NCI-H2171 treated with DMSO at 0.1 percent for 48 hours (cell line): Measurements from ENCODE around the gene NUCB1.
"Not testable (repeated sequence)": the region's sequence is repeated elsewhere in the genome, so short reads cannot be mapped to it uniquely, and the experiment has no call there.

Experiments used
- DNase-seq: peaks from one replicate; lab custom pipeline; 2025; lab: John Stamatoyannopoulos, UW

Gene NUCB1

DNA sequence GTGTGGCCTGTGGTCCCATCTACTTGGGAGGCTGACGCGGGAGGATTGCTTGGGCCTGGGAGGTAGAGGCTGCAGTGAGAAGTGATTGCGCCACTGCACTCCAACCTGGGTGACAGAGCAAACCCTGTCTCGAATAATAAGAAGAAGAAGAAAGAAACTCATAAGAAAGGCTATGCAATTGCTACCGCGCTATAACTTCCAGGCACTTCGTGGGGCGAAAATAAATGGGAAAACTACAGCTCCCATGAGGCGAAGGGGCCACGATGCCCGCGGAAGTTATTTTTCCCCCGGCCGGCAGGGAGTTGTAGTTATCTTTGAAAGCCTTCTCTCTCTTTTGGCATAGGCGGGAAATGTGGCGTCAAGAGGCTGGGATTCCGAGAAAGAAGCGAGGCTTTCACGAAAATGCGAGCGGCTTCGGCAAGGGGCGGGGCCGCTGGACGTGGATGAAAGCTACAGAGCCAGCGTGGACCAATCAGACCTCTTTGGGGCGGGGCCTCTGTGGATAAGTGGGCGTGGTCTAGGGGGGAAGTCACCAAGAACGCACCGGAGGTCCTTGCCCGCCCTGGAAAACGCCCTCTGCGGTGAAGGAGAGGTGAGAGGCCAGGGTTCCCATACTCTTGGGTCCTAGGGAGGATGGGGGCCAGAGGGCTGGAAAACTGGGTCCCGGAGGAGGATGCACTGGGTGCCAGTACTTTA, at the start of gene NUCB1:
NUCB1 (plus strand) TSS at position 532 of the 696 bp plus-strand sequence. CDS start 485 bp downstream, outside the sequence.
- peak; percentile 96 for DNase-seq

DNA sequence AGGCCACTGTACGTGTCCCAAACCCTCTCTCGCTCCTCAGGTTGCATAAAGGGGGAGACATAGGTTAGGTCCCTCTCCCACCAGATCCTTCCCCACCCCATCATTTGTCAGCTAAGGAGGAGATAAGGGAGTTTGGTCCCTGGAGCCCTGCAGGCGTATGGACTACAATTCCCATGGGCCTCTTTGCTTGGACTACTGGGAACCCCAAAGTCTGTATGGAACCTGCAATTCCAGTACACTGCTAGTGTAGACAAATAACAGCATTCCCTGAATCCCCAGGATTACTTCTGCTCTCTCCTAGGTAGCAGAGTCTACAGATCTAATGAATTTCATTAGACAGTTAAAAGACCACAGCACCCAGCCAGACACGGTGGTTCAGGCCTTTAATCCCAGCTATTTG, 47.8 kb upstream of the NUCB1 start:
- DNase-seq: no peak

DNA sequence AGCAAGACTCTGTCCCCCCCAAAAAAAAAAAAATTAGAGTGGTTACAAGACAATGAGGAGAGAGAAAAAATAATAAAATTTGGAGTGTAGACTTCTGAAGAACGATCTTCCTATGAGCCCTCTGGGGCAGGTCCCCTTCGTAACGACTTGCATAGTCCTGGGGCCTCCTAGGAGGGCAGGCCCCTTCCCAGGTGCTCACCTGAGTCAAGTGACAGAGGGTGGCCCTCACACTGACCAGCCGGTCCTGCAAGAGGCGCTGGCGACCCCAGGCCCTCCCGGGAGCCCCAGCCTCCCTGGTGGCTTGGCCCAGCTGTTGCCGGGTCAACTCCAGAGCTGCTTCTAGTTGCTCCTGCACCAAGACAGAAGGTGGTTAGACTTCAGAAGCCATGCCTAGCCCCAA, 46.6 kb upstream of the NUCB1 start:
- no peak for DNase-seq

DNA sequence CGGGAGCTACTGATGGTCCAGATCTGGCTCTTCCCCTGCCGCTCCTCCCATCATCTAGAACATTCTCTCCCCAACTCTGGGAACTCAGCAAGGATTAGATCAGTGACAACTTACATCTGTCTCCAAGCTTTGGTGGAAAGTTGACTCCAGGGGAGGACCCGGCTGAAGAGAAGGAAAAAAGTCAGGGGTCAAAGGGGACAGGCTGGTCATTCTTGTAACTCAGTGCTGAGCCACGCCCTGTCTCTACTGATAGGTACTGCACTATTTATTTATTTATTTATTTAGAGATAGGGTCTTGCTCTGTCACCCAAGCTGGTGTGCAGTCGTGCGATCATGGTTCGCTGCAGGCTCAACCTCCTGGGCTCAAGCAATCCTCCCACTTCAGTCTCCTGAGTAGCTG, 46.0 kb upstream of the NUCB1 start:
- DNase-seq: no peak

DNA sequence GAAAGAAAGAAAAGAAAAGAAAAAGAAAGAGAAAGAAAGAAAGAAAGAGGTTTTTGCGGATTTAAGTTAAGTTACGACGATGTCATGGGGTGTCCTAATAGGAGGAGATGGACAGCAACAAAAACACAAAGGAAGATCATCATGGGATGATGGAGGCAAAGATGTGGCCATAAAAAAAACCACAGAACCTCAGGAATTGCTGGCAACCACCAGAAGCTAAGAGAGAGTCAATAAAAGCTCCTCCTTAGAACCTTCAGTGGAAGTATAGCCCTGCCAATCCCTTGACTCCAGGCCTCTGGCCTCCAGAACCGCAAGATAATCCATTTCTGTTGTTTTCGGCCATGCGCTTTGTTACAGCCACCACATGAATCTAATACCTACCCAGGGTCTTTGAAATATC, 43.2 kb upstream of the NUCB1 start:
- no peak for DNase-seq

DNA sequence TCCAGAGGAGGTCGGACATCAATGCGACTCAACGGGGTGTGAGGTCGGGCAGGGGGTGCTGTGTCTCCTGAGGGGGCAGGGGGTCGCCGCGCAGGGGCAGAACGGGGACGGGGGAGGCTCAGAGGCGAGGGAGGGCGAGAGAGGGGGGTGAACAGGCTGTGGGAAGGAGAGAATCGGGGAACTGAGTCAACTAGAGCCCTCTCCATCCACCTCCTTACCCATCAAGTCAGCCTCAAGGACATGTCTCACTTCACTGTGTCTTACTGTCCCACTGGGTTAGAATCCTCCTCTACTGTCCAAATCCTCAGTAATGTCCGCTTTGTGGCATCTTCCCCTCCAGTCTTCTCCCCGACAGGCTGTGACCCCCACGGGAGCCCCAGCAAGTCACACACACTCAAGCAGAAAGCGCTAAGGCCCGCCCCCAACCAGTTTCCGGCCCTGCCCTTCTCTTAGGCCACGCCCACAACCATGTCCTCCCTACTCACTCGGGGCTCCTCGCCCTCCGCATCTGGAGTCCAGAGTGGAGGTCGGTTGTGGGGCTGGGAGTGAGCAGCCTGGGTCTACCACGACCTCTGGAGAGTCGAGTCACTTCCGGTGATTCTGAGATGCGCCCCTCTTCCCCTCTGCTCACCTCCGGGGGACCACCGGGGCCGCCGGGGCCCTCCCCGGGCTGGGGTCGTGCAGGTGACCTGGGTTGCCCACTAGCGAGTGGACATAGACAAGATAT, 41.0 kb upstream of the NUCB1 start:
- DNase-seq: no peak

DNA sequence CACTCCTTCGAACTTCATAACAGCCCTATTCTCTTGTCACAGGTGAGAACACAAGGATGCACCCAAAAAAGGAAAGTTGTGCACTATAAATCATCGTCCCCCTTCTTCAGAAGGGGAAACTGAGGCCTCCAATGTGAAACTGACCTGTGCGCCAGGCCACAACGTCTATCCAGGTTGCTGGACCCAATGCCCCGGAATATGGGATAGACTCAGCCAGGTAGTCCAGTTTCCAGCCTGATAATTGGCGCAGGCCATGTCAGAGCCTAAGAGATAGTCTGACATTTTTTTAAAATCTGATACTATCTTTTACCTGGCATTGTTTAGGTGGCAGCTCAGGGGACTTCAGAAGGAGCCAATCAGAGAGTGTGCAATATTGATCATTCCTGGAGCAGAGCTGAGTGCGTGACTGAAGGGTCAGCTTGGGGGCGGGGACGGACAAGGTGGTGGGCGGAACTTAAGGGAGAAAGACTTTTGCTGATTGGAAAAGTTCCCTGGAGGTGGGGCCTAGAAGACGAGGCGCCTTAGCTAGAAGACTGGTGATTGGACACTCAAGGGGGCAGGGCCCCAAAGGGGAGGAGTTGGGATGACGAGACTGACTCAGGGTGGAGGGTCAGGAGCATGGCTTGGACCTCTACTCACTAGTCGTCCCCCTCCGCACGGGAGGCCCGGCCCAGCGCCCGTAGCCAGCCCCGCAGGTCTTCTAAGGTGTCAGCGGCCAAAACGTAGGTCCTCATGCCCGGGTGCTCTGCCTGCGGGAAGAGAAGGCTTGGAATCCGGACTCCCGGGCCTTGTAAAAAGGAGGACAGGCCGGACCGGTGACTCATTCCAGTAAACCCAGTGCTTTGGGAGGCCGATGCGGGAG, 40.2 kb upstream of the NUCB1 start:
- DNase-seq: no peak

DNA sequence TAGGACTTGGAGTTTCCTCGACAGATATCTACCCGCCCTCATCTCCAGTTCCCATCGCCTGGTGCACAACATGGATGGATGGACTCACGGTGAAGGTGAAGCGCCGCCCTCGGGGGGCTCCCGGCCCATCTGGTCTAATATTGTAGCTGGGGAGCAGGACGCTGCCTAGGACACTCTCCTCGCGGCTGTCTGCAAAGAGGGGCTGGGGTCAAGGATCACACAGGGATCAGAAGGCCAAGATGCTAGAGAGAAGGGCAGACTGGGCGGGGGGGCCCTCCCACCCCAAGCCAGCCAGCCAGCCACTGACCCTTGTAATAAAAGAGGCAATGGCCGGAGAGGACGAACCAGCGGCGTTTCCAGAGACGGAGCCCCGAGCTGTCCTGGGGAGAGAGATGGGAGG, 38.8 kb upstream of the NUCB1 start:
- DNase-seq: no peak

DNA sequence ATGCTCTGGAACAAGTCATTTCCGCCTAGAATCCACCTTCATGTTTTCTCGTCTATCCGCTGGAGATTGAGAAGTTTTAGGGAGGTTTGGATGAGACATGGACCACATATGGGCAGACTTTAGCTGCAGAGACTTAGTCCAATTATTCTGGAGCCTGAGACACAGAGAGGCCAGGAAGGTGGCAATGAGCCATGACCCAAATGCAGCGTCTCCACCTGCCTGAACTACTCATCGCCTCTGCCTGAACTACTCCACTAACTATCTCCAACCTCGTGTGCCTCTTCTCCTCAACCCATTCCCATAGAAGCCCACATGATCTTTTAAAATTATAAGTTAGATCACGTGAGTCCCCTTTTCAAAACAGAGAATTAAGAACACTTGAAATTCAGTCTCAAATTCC, 37.3 kb upstream of the NUCB1 start:
- no peak for DNase-seq

DNA sequence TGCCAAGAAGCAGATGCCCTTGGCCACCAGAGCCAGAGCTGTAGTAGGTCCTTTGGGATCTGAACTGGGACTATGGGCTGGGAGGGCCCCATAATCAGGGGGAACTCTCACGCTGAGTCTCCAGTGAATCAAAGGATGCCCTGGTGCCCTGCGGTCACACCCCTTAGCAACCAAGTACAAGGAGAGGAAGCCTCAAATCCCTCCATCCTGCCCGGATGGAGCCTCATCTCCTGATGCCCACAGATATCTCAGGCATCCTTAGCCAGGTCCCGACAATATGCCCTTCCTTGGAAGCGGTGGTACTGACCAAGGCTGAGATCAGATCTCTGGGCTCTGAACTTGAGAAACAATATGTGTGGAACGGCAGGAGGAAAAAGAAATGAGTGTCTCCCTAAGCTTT, 33.4 kb upstream of the NUCB1 start:
- no peak for DNase-seq

DNA sequence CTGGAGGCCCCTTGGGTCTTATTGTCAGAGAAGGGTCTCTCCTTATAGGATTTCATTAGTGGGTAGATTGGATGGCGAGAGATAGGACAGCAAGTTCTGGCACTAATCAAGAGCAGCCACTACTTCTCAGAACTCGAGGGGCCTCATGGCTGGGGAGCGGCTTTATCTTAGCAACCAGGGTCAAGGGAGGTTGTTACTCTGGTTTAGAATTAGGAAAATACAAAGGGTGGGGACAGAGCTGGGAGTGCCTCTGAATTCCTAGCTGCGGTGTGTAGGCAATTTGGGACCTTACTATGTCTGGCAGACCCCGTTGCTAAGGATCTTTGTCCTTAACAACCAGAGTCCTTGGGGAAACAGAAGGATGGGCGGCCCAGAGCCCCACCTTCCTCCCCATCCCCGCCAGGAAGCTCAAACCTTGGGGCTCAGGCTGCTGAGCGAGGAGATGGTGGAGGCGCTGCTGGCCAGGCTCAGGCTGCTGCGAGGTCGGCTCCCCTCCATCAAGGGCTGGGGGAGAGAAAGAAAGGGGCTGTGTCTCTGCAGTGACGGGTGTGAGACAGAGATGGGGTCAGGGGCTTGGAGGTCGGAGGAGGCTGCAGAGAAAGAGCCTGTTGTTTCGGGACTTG, 32.9 kb upstream of the NUCB1 start:
- DNase-seq: no peak

DNA sequence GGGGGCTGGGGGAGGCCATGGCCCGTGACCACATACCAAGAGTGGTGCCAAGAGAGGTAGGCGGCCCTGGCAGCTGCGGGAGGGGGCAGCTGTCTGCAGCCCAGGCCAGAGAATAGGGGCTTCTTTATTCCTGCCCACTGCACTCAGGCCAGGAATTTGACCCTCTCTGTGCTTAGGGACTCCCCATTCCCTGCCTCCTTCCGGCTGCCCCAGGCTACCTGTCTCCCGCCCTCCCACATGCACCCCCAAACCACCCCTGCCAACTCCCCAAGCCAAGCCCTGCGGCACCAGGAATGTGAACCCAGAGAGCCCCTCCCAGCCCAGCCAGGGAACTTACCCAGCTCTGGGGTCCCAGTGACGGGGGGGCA, 32.4 kb upstream of the NUCB1 start:
- DNase-seq: no peak

DNA sequence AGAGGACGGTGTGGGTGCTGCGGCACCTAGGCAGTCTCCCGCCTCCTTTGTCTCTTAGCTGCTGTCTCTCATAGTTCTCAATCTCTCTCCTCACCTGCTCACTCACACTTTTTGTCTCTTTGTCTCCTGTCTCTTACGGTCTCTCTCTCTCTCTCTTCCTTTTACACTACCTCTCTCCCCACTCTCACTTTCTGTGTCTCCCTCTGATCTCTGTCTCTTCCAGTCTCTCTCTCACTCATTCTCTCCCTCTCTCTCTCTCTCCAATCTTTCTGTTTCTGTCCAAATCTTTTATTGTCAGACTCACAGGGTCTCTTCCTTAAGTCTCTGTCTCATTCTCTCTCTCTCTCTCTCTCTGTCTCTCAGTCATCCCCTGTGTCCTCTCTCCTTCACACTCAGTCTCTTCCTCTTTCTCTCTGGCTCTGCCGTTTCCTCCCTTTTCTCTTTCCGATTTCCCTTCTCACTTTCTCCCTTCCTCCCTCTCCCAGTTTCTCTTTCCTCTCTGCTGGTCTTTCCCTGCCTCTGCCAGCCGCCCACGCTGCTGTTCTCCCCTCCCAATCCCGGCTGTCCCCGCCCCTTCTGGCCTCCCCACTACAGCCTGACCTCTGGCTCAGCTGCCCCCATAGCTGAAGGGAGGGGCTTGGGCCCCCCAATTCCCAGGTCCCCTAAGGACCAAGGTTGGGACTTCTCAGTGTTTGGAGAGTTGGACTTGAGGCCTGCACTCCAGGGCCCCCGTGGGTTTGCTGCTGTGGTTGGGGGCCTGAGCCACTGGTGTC, 31.8 kb upstream of the NUCB1 start, which contains the start of gene PLEKHA4:
PLEKHA4 (minus strand) TSS at position 504 of the 773 bp plus-strand sequence. CDS start 997 bp downstream, outside the sequence.
- no peak for DNase-seq

DNA sequence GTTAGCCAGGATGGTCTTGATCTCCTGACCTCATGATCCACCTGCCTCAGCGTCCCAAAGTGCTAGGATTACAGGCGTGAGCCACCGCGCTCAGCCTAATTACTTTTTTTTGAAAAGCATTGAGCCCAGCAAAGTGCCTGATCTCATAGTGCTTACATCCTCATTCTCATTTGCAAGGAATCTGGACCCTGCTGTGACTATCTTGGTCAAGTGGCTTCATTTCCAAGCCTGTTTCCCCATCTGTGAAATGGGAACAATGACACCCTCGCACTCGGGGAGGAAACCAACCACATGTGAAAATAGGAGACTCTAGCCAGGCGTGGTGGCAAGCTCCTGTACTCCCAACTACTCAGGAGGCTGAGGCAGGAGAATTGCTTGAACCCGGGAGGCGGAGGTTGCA, 30.1 kb upstream of the NUCB1 start:
- DNase-seq: no peak

DNA sequence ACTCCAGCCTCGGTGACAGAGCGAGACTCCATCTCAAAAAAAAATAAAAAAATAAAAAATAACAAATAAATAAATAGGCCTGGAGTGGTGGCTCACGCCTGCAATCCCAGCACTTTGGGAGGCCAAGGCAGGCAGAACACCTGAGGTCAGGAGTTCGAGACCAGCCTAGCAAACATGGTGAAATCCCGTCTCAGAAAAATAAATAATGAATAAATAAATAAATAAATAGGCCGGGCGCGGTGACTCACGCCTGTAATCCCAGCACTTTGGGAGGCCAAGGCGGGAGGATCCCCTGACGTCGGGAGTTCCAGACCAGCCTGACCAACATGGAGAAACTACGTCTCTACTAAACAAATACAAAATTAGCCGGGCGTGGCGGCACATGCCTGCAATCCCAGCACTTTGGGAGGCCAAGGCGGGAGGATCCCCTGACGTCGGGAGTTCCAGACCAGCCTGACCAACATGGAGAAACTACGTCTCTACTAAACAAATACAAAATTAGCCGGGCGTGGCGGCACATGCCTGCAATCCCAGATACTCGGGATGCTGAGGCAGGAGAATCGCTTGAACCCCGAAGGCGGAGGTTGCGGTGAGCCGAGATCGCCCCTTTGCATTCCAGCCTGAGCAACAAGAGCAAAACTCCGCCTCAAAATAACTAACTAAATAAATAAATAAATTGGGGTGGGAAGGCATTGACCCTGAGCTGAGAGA, 28.5 kb upstream of the NUCB1 start:
- DNase-seq: not testable (repeated sequence)

DNA sequence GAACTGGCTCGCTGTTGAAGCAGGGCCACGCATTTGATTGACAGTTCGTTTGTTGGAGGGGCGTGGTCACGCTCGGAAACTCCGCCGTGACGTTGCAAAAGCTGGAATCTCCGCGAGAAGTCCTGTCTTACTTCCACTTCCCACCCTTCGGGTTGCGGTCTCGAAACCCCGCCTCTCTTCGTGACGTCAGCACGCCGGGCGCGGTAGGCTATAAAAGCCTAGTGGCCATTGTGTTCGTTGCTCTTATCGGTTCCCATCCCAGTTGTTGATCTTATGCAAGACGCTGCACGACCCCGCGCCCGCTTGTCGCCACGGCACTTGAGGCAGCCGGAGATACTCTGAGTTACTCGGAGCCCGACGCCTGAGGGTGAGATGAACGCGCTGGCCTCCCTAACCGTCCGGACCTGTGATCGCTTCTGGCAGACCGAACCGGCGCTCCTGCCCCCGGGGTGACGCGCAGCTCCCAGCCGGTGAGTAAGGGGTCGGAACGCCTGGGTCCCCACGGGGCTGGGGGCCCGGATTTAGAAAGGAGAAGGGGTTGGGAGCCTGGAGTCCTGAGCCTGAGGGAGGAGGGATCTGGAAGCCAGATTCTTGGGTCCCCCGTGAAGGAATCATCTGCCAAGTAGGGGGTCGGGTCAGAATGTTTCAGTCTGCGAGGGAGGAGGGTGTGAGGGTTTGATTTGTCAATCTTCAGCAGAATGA, 27.8 kb upstream of the NUCB1 start, which contains the start of gene PPP1R15A:
PPP1R15A (plus strand) TSS at position 240 of the 702 bp plus-strand sequence. CDS start 813 bp downstream, outside the sequence.
- DNase-seq: peak; percentile 96

DNA sequence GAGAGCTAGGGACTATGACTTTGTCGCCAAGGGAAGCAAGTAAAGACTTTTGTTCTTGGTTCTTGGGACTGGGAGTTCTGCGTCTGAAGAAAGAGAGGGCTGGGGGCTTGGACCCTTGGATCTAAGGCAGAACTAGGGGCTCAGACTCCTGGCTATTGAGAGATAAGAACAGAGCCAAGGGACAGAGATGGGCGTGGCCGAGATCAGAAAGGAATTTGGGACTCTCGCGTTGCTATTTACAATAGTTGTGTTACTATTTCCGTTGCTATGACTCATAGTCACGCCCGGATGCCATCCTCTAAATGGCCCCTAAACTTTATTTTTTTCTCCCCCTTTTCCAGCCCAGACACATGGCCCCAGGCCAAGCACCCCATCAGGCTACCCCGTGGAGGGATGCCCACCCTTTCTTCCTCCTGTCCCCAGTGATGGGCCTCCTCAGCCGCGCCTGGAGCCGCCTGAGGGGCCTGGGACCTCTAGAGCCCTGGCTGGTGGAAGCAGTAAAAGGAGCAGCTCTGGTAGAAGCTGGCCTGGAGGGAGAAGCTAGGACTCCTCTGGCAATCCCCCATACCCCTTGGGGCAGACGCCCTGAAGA, 27.1 kb upstream of the NUCB1 start:
- DNase-seq: peak; percentile 62

DNA sequence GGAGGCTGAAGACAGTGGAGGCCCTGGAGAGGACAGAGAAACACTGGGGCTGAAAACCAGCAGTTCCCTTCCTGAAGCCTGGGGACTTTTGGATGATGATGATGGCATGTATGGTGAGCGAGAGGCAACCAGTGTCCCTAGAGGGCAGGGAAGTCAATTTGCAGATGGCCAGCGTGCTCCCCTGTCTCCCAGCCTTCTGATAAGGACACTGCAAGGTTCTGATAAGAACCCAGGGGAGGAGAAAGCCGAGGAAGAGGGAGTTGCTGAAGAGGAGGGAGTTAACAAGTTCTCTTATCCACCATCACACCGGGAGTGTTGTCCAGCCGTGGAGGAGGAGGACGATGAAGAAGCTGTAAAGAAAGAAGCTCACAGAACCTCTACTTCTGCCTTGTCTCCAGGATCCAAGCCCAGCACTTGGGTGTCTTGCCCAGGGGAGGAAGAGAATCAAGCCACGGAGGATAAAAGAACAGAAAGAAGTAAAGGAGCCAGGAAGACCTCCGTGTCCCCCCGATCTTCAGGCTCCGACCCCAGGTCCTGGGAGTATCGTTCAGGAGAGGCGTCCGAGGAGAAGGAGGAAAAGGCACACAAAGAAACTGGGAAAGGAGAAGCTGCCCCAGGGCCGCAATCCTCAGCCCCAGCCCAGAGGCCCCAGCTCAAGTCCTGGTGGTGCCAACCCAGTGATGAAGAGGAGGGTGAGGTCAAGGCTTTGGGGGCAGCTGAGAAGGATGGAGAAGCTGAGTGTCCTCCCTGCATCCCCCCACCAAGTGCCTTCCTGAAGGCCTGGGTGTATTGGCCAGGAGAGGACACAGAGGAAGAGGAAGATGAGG, 26.4 kb upstream of the NUCB1 start:
- DNase-seq: no peak
